OCI-LY7 (cell line): ENCODE measurements around the gene DLGAP4. TPM values are rescaled to one million over a fixed set of nuclear protein-coding genes. Genes with fewer than 3 reads are reported as not detected.

Source experiments
- BruUV-seq: library from RNA; stranded (reverse); fragments of 400-500 nt; replicated peaks from 2 replicates; lab custom pipeline; 2021; lab: Mats Ljungman, UMichigan
- CTCF ChIA-PET: fragments of 300-600 bp; sonication (Branson Sonifier 250); formaldehyde crosslinking; loops from one replicate; lab custom pipeline; 2022; ENCODE audit warnings: antibody characterized with exemption; ENCODE audit not compliant: unreplicated experiment; lab: Charles Lee
- POLR2A ChIA-PET: fragments of 300-600 bp; sonication (Branson Sonifier 250); formaldehyde crosslinking; loops from one replicate; lab custom pipeline; 2022; ENCODE audit warnings: antibody characterized with exemption; lab: Charles Lee
- DNase-seq: peaks from one replicate; pipeline ENCODE4 v3.0.0-alpha.2; 2015; ENCODE audit warnings: low spot score
- H2AFZ ChIP-seq: fragments of 200-600 bp; sonication (generic), shearing (Covaris generic); 2 replicates; pipeline ENCODE4 v1.6.1; 2014; ENCODE audit warnings: mild to moderate bottlenecking, antibody characterized with exemption, low read length, moderate library complexity
- H3K27ac ChIP-seq: fragments of 200-600 bp; sonication (generic); 2 replicates; pipeline ENCODE4 v1.5.1; 2014; ENCODE audit warnings: mixed run types, low read depth, mild to moderate bottlenecking, moderate library complexity, low read length, inconsistent platforms; ENCODE audit not compliant: poor library complexity, severe bottlenecking
- H3K36me3 ChIP-seq: fragments of 200-600 bp; sonication (generic); 2 replicates; pipeline ENCODE4 v1.6.1; 2014; ENCODE audit warnings: mild to moderate bottlenecking, antibody characterized with exemption, low read length, moderate library complexity, mixed read lengths; ENCODE audit not compliant: insufficient read depth
- H3K4me1 ChIP-seq: fragments of 200-600 bp; sonication (generic); 2 replicates; pipeline ENCODE4 v1.5.1; 2014; ENCODE audit warnings: mild to moderate bottlenecking, low read length; ENCODE audit not compliant: insufficient read depth, poor library complexity, severe bottlenecking
- H3K4me2 ChIP-seq: fragments of 200-600 bp; sonication (generic); 2 replicates; pipeline ENCODE4 v1.6.1; 2014; ENCODE audit warnings: mild to moderate bottlenecking, low read length
- H3K4me3 ChIP-seq: fragments of 200-600 bp; sonication (generic); 2 replicates; pipeline ENCODE4 v1.5.1; 2014; ENCODE audit warnings: mild to moderate bottlenecking, low read depth, low read length; ENCODE audit not compliant: poor library complexity, severe bottlenecking
- H3K79me2 ChIP-seq: fragments of 200-600 bp; sonication (generic); 2 replicates; pipeline ENCODE4 v1.6.1; 2016; ENCODE audit warnings: low read depth, mild to moderate bottlenecking, low read length, moderate library complexity, mixed read lengths; ENCODE audit not compliant: insufficient read depth
- H3K9me2 ChIP-seq: fragments of 200-600 bp; sonication (generic); 2 replicates; pipeline ENCODE4 v1.6.1; 2016; ENCODE audit warnings: mild to moderate bottlenecking, low read length, mixed read lengths; ENCODE audit not compliant: insufficient read depth
- H3K9me3 ChIP-seq: fragments of 200-600 bp; sonication (generic); 2 replicates; pipeline ENCODE4 v1.6.1; 2014; ENCODE audit warnings: mild to moderate bottlenecking, mixed run types, low read length, mixed read lengths
- H4K20me1 ChIP-seq: fragments of 200-600 bp; sonication (generic); 2 replicates; pipeline ENCODE4 v1.6.1; 2014; ENCODE audit warnings: mild to moderate bottlenecking, antibody characterized with exemption, low read length, moderate library complexity, mixed read lengths; ENCODE audit not compliant: insufficient read depth
- CTCF ChIP-seq: fragments of 200-600 bp; sonication (generic); conservative IDR thresholded peaks from 2 replicates; pipeline ENCODE4 v1.5.1; 2014; ENCODE audit warnings: mild to moderate bottlenecking, antibody characterized with exemption, low read length, moderate library complexity, mixed read lengths
- EZH2phosphoT487 ChIP-seq: fragments of 200-600 bp; sonication (generic); IDR thresholded peaks from 2 replicates; pipeline ENCODE4 v1.6.1; 2018; ENCODE audit warnings: low read depth, borderline replicate concordance, mild to moderate bottlenecking, mixed run types, antibody characterized with exemption, low read length, moderate library complexity, mixed read lengths
- intact Hi-C: fragments of 100-400 bp; cut with micrococcal nuclease; formaldehyde crosslinking; loops from one replicate; pipeline ENCODE4 v1.10.0; 2022; ENCODE audit not compliant: unreplicated experiment
- total RNA-seq, 2 experiments: library from RNA; depleted of rRNA in 1 of 2; stranded (reverse); fragments of >200 nt in 1 of 2; shearing (Covaris generic) in 1 of 2; gene quantifications; 2 replicates each; pipeline ENCODE4 v1.2.3, GENCODE V29; 2014 to 2022

The DLGAP4 gene
- total RNA-seq, 2 experiments from 2014 or later = 7.7 to 41.6 TPM

- Histone ChIP-seq H3K9me2 (no peaks in the 10 kb centered on the region), H3K79me2 (peaks cover 43% of the 10 kb centered on the region), H3K4me1 (peaks cover 25% of the 10 kb centered on the region), H3K4me2 (peak within 1 kb of the TSS; percentile 85), H3K9me3 (no peaks in the 10 kb centered on the region), H3K36me3 (peaks cover 19% of the 10 kb centered on the region), H3K4me3 (peak within 1 kb of the TSS; percentile 88), H2AFZ (peak within 1 kb of the TSS; percentile 72), H3K27ac (peak within 1 kb of the TSS; percentile 69), H4K20me1 (no peaks in the 10 kb centered on the region)
- POLR2A ChIA-PET = interaction anchor here (0.6 to 1.8 kb wide), 4 partner anchors 21 to 87 kb away, joined by 4 to 10 read pairs (median 4); partner anchors contain the start of gene RAB5IF
- peak; percentile 95 for DNase-seq
- no TSS peak for BruUV-seq
- TF ChIP-seq EZH2phosphoT487 (no peak), CTCF (no peak)
- CTCF ChIA-PET = no interaction called here
- intact Hi-C loops = loop anchor here (1.0 to 5.0 kb wide), 3 partner anchors 22 to 111 kb away; partner anchors contain the start of gene RAB5IF
Observed at GRCh38 chr20:36573103-36573797, 267.1 kb downstream of the DLGAP4 start, which contains the start of gene TGIF2. TGIF2 (plus strand) TSS chr20:36573597; CDS start chr20:36578775, 5,178 bp downstream.

GRCh38 chr20:36573798-36574365 lies 267.7 kb downstream of the DLGAP4 start:
- ChIA-PET POLR2A (interaction anchor here (1.6 to 1.8 kb wide), 2 partner anchors 20 to 31 kb away, joined by 5 to 10 read pairs; partner anchors contain the start of gene RAB5IF), CTCF (no interaction called here)
- H4K20me1 ChIP-seq = no peaks in the 10 kb centered on the region
- intact Hi-C loops = loop anchor here (1.0 to 5.0 kb wide), 3 partner anchors 21 to 112 kb away; partner anchors contain the start of gene RAB5IF
- no TSS peak for BruUV-seq
- H2AFZ ChIP-seq = peak overlapping the region; percentile 13; the same call in 1 of the 2 replicates
- H3K79me2 ChIP-seq = peaks cover 48% of the 10 kb centered on the region
- peak overlapping the region; percentile 85 for H3K4me2 ChIP-seq
- TF ChIP-seq EZH2phosphoT487 = no peak
- 0 out of 2 replicates have a peak, but pooled peaks have one; percentile 30 for TF ChIP-seq CTCF
- peak overlapping the region; percentile 69 for H3K27ac ChIP-seq
- H3K4me3 ChIP-seq = peak overlapping the region; percentile 88
- no peaks in the 10 kb centered on the region for H3K9me2 ChIP-seq
- H3K4me1 ChIP-seq = peaks cover 25% of the 10 kb centered on the region
- H3K9me3 ChIP-seq = no peaks in the 10 kb centered on the region
- peaks cover 25% of the 10 kb centered on the region for H3K36me3 ChIP-seq
- DNase-seq = peak; percentile 51
